ENCODE data around the gene APLNR. TPM values are rescaled to one million over a fixed set of nuclear protein-coding genes. Genes with fewer than 3 reads are reported as not detected.

Gene APLNR
- total RNA-seq, 2 donors from 2014 or later, result not detected

GRCh38 chr11:57223601-57224000 lies 13.4 kb downstream of the APLNR start:
- no peak overlapping the region for H3K27ac Mint-ChIP-seq
- H3K36me3 Mint-ChIP-seq (ENCODE audit: low read depth), result no peaks in the 10 kb centered on the region
- no peak for ATAC-seq
- H3K9me3 ChIP-seq (ENCODE audit: control insufficient read depth, low read length, poor library complexity, severe bottlenecking), result no peaks in the 10 kb centered on the region
- no peak for DNase-seq
- H3K4me3 Mint-ChIP-seq, result no peak overlapping the region
- H3K4me1 Mint-ChIP-seq, result no peaks in the 10 kb centered on the region
- H3K27me3 Mint-ChIP-seq, result peaks cover 16% of the 10 kb centered on the region

- no peaks in the 10 kb centered on the region for H3K36me3 Mint-ChIP-seq (ENCODE audit: low read depth)
- no peaks in the 10 kb centered on the region for H3K4me1 Mint-ChIP-seq
- H3K9me3 ChIP-seq (ENCODE audit: control insufficient read depth, low read length, poor library complexity, severe bottlenecking), result no peaks in the 10 kb centered on the region
- DNase-seq (no peak), ATAC-seq (no peak)
- H3K27me3 Mint-ChIP-seq, result peaks cover 15% of the 10 kb centered on the region
- no peak overlapping the region for H3K27ac Mint-ChIP-seq
- no peak overlapping the region for H3K4me3 Mint-ChIP-seq
Observed at GRCh38 chr11:57222239-57222638, 14.8 kb downstream of the APLNR start.

GRCh38 chr11:57219021-57219627 lies 17.9 kb downstream of the APLNR start:
- DNase-seq (no peak), ATAC-seq (no peak)
- no peaks in the 10 kb centered on the region for H3K9me3 ChIP-seq (ENCODE audit: control insufficient read depth, low read length, poor library complexity, severe bottlenecking)
- Mint-ChIP-seq H3K27me3 (peaks cover 34% of the 10 kb centered on the region), H3K27ac (no peak overlapping the region), H3K36me3 (ENCODE audit: low read depth) (no peaks in the 10 kb centered on the region), H3K4me1 (no peaks in the 10 kb centered on the region), H3K4me3 (no peak overlapping the region)

- H3K9me3 ChIP-seq (ENCODE audit: control insufficient read depth, low read length, poor library complexity, severe bottlenecking), result no peaks in the 10 kb centered on the region
- H3K27me3 Mint-ChIP-seq, result peaks cover 34% of the 10 kb centered on the region
- H3K36me3 Mint-ChIP-seq (ENCODE audit: low read depth), result no peaks in the 10 kb centered on the region
- H3K4me3 Mint-ChIP-seq, result no peak overlapping the region
- DNase-seq (no peak), ATAC-seq (no peak)
- no peak overlapping the region for H3K27ac Mint-ChIP-seq
- no peaks in the 10 kb centered on the region for H3K4me1 Mint-ChIP-seq
Observed at GRCh38 chr11:57217053-57217452, 20.0 kb downstream of the APLNR start.

GRCh38 chr11:57216463-57216862 lies 20.6 kb downstream of the APLNR start:
- ATAC-seq, result no peak
- H3K4me3 Mint-ChIP-seq, result no peak overlapping the region
- no peaks in the 10 kb centered on the region for H3K4me1 Mint-ChIP-seq
- no peaks in the 10 kb centered on the region for H3K9me3 ChIP-seq (ENCODE audit: control insufficient read depth, low read length, poor library complexity, severe bottlenecking)
- peaks cover 34% of the 10 kb centered on the region for H3K27me3 Mint-ChIP-seq
- DNase-seq, result no peak
- H3K27ac Mint-ChIP-seq, result no peak overlapping the region
- no peaks in the 10 kb centered on the region for H3K36me3 Mint-ChIP-seq (ENCODE audit: low read depth)

GRCh38 chr11:57214494-57214893 lies 22.6 kb downstream of the APLNR start:
- no peaks in the 10 kb centered on the region for H3K4me1 Mint-ChIP-seq
- H3K27ac Mint-ChIP-seq, result no peak overlapping the region
- peaks cover 29% of the 10 kb centered on the region for H3K27me3 Mint-ChIP-seq
- H3K36me3 Mint-ChIP-seq (ENCODE audit: low read depth), result no peaks in the 10 kb centered on the region
- H3K4me3 Mint-ChIP-seq, result no peak overlapping the region
- no peaks in the 10 kb centered on the region for H3K9me3 ChIP-seq (ENCODE audit: control insufficient read depth, low read length, poor library complexity, severe bottlenecking)
- ATAC-seq, result no peak
- DNase-seq, result no peak

- no peaks in the 10 kb centered on the region for H3K4me1 Mint-ChIP-seq
- peaks cover 26% of the 10 kb centered on the region for H3K27me3 Mint-ChIP-seq
- H3K4me3 Mint-ChIP-seq, result no peak overlapping the region
- no peak for ATAC-seq
- no peak for DNase-seq
- H3K27ac Mint-ChIP-seq, result no peak overlapping the region
- no peaks in the 10 kb centered on the region for H3K36me3 Mint-ChIP-seq (ENCODE audit: low read depth)
- no peaks in the 10 kb centered on the region for H3K9me3 ChIP-seq (ENCODE audit: control insufficient read depth, low read length, poor library complexity, severe bottlenecking)
Observed at GRCh38 chr11:57214098-57214417, 23.0 kb downstream of the APLNR start.

GRCh38 chr11:57213342-57214097 lies 23.5 kb downstream of the APLNR start:
- H3K9me3 ChIP-seq (ENCODE audit: control insufficient read depth, low read length, poor library complexity, severe bottlenecking), result no peaks in the 10 kb centered on the region
- ATAC-seq (no peak), DNase-seq (no peak)
- Mint-ChIP-seq H3K27me3 (peaks cover 29% of the 10 kb centered on the region), H3K4me1 (no peaks in the 10 kb centered on the region), H3K27ac (no peak overlapping the region), H3K36me3 (ENCODE audit: low read depth) (no peaks in the 10 kb centered on the region), H3K4me3 (no peak overlapping the region)

- DNase-seq (no peak), ATAC-seq (no peak)
- H3K27me3 Mint-ChIP-seq, result peaks cover 32% of the 10 kb centered on the region
- H3K36me3 Mint-ChIP-seq (ENCODE audit: low read depth), result peaks cover 3% of the 10 kb centered on the region
- no peaks in the 10 kb centered on the region for H3K4me1 Mint-ChIP-seq
- no peak overlapping the region for H3K4me3 Mint-ChIP-seq
- no peaks in the 10 kb centered on the region for H3K9me3 ChIP-seq (ENCODE audit: control insufficient read depth, low read length, poor library complexity, severe bottlenecking)
- no peak overlapping the region for H3K27ac Mint-ChIP-seq
Observed at GRCh38 chr11:57210781-57211180, 26.3 kb downstream of the APLNR start.

GRCh38 chr11:57207168-57207567 lies 29.9 kb downstream of the APLNR start:
- Mint-ChIP-seq H3K4me3 (no peak overlapping the region), H3K27ac (no peak overlapping the region), H3K4me1 (no peaks in the 10 kb centered on the region), H3K36me3 (ENCODE audit: low read depth) (peaks cover 3% of the 10 kb centered on the region), H3K27me3 (peaks cover 44% of the 10 kb centered on the region)
- H3K9me3 ChIP-seq (ENCODE audit: control insufficient read depth, low read length, poor library complexity, severe bottlenecking), result no peaks in the 10 kb centered on the region
- no peak for ATAC-seq
- DNase-seq, result no peak

- no peaks in the 10 kb centered on the region for H3K9me3 ChIP-seq (ENCODE audit: control insufficient read depth, low read length, poor library complexity, severe bottlenecking)
- ATAC-seq, result no peak
- H3K4me1 Mint-ChIP-seq, result no peaks in the 10 kb centered on the region
- no peak overlapping the region for H3K4me3 Mint-ChIP-seq
- no peak overlapping the region for H3K27ac Mint-ChIP-seq
- peaks cover 54% of the 10 kb centered on the region for H3K27me3 Mint-ChIP-seq
- DNase-seq, result no peak
- H3K36me3 Mint-ChIP-seq (ENCODE audit: low read depth), result peaks cover 3% of the 10 kb centered on the region
Observed at GRCh38 chr11:57205041-57205641, 31.9 kb downstream of the APLNR start.

- H3K4me1 Mint-ChIP-seq, result no peaks in the 10 kb centered on the region
- DNase-seq (no peak), ATAC-seq (no peak)
- H3K9me3 ChIP-seq (ENCODE audit: control insufficient read depth, low read length, poor library complexity, severe bottlenecking), result no peaks in the 10 kb centered on the region
- H3K27ac Mint-ChIP-seq, result no peak overlapping the region
- H3K36me3 Mint-ChIP-seq (ENCODE audit: low read depth), result peaks cover 3% of the 10 kb centered on the region
- H3K27me3 Mint-ChIP-seq, result peaks cover 54% of the 10 kb centered on the region
- H3K4me3 Mint-ChIP-seq, result no peak overlapping the region
Observed at GRCh38 chr11:57203882-57204480, 33.1 kb downstream of the APLNR start.

GRCh38 chr11:57203359-57203758 lies 33.7 kb downstream of the APLNR start:
- ATAC-seq, result no peak
- Mint-ChIP-seq H3K4me1 (no peaks in the 10 kb centered on the region), H3K27me3 (peaks cover 50% of the 10 kb centered on the region), H3K36me3 (ENCODE audit: low read depth) (peaks cover 3% of the 10 kb centered on the region), H3K4me3 (no peak overlapping the region), H3K27ac (no peak overlapping the region)
- no peak for DNase-seq
- no peaks in the 10 kb centered on the region for H3K9me3 ChIP-seq (ENCODE audit: control insufficient read depth, low read length, poor library complexity, severe bottlenecking)

Measured in T-helper 17 cell (primary cell).